GM18858 (cell line): Measurements from ENCODE around the gene OR51F2.
"Not testable (repeated sequence)": the region's sequence is repeated elsewhere in the genome, so short reads cannot be mapped to it uniquely, and the experiment has no call there.

Experiments used
- ATAC-seq: cut with Tn5 transposase; IDR thresholded peaks from one replicate; pipeline ENCODE4 v1.9.1; 2021; ENCODE audit not compliant: unreplicated experiment

The OR51F2 gene

GRCh38 chr11:4821021-4821420 lies at the start of gene OR51F2:
OR51F2 (plus strand) TSS chr11:4821321; CDS start chr11:4821422, 101 bp downstream.
- ATAC-seq, result no peak

- no peak for ATAC-seq
Observed at GRCh38 chr11:4782454-4782853, 38.7 kb upstream of the OR51F2 start.

- no peak for ATAC-seq
Observed at GRCh38 chr11:4797206-4797605, 23.9 kb upstream of the OR51F2 start.

- no peak for ATAC-seq
Observed at GRCh38 chr11:4798427-4799183, 22.5 kb upstream of the OR51F2 start.

GRCh38 chr11:4801316-4801715 lies 19.8 kb upstream of the OR51F2 start:
- not testable (repeated sequence) for ATAC-seq

- no peak for ATAC-seq
Observed at GRCh38 chr11:4804280-4804679, 16.8 kb upstream of the OR51F2 start, which contains the start of gene OR52R1. OR52R1 (minus strand) TSS chr11:4804380; CDS start chr11:4804380, 0 bp downstream.

- no peak for ATAC-seq
Observed at GRCh38 chr11:4808476-4808875, 12.6 kb upstream of the OR51F2 start.

GRCh38 chr11:4809246-4809645 lies 11.9 kb upstream of the OR51F2 start:
- ATAC-seq, result no peak

- ATAC-seq, result no peak
Observed at GRCh38 chr11:4825132-4825531, 4.0 kb downstream of the OR51F2 start.

- ATAC-seq, result no peak
Observed at GRCh38 chr11:4826425-4826824, 5.3 kb downstream of the OR51F2 start.

GRCh38 chr11:4830346-4830745 lies 9.2 kb downstream of the OR51F2 start:
- no peak for ATAC-seq

GRCh38 chr11:4830909-4831308 lies 9.8 kb downstream of the OR51F2 start:
- no peak for ATAC-seq

GRCh38 chr11:4839851-4840549 lies 18.9 kb downstream of the OR51F2 start:
- ATAC-seq, result no peak

GRCh38 chr11:4848908-4849532 lies 27.9 kb downstream of the OR51F2 start, which contains the start of gene OR51S1:
OR51S1 (minus strand) TSS chr11:4849208; CDS start chr11:4849208, 0 bp downstream.
- ATAC-seq, result no peak

GRCh38 chr11:4851033-4851432 lies 29.9 kb downstream of the OR51F2 start:
- ATAC-seq, result no peak

- ATAC-seq, result not testable (repeated sequence)
Observed at GRCh38 chr11:4854286-4854685, 33.2 kb downstream of the OR51F2 start.

GRCh38 chr11:4862447-4863236 lies 41.5 kb downstream of the OR51F2 start:
- ATAC-seq, result no peak

GRCh38 chr11:4863876-4864275 lies 42.8 kb downstream of the OR51F2 start:
- no peak for ATAC-seq

GRCh38 chr11:4865855-4866254 lies 44.7 kb downstream of the OR51F2 start:
- no peak for ATAC-seq
